SH-SY5Y (cell line): ENCODE measurements around the gene SLC2A4.

Experiments
- GATA2 ChIP-seq: IDR thresholded peaks from 2 replicates; pipeline ENCODE4 v1.6.1; 2011; ENCODE audit warnings: mild to moderate bottlenecking, low read depth, low read length
- GATA3 ChIP-seq: IDR thresholded peaks from 2 replicates; pipeline ENCODE4 v1.6.1; 2011; ENCODE audit warnings: low read depth, mild to moderate bottlenecking, low read length, moderate library complexity

The SLC2A4 gene

DNA sequence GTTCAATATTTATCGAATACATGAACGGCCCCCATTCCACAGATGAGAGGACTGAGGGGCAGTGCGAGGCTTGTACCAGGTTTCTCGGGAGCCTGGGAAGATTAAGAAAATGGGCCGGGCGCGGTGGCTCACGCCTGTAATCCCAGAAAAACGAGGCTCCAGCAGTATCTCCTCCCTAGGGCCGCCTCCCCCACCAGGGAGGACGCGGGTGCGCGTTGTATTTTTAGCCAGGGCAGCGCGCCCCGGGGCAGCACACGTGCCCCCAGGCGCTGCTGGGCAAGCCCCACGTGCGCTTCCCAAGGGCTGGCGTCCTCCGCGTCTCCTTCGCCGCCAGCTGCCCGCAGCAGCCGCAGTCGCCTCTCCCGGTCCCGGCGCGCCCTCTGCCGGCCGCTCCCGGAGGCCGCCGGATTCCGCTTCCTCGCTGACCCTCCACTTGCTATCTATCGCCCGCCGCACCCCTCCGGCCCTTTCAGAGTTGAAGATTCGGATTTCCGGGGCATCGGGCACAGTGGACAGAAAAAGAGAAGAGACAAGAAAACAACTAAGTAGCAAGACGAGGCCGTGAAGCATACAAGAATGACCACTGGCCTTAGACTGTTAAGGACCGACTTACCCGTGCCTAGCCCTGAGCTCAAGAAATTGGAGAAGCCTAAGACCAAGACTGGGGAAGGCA, 14.8 kb downstream of the SLC2A4 start:
- no peak for TF ChIP-seq GATA3

DNA sequence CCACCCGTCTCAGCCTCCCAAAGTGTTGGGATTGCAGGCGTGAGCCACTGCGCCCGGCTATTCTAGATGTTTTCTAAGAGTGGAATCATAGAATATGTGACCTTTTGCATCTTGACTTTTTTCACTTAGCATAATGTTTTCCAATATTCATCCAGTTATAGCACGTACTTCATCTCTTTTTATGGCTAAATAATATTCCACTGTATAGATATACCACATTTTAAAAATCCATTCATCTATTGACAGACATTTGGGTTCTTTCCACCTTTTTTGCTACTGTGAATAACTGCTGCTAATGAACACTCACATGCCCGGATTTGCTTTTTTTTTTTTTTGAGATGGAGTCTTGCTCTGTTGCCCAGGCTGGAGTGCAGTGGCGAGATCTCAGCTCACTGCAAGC, 22.7 kb downstream of the SLC2A4 start:
- TF ChIP-seq GATA2 (no peak), GATA3 (no peak)

DNA sequence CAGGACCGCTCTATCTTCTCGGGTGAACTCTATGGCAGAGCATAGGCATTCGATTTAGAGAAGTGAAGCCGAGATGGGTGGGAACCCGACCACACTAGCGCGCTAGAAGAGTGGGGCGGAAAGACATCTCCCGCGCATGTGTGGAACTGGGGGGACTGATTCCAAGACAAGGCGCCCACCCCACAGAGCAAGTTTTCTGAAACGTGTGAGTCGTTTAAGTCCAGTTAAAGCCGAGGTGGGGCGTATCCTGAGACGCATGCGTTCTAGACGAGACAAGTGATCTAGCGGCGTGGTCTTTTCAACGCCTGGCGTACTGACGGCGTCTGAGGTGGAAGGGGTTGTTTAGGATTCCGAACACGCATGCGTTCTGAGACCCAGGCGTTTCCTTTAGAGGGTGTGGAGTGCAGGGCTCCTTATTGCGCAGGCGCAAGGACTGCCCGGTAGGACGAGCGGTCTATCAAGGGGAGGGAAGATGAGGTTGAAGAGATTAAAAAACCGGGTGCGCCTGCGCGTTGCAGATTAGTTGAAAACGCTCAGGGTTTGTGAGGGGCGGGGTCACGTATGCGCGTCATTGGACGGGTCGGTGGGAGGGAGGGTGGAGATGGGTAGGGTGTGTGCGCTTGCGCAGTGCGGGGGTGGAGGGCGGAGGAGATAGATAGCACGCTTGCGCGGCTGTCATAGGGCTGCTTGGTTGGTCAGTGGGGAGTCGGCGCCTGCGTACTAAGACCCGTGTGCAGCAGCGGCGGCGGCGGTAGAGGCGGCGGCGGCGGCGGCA, 25.6 kb downstream of the SLC2A4 start, which contains the start of gene EIF5A:
Gene EIF5A, plus strand, starts transcription at position 718 of the 775 bp plus-strand sequence. CDS start 2,008 bp downstream, outside the sequence.
- TF ChIP-seq GATA3 (no peak), GATA2 (peak; percentile 74)

DNA sequence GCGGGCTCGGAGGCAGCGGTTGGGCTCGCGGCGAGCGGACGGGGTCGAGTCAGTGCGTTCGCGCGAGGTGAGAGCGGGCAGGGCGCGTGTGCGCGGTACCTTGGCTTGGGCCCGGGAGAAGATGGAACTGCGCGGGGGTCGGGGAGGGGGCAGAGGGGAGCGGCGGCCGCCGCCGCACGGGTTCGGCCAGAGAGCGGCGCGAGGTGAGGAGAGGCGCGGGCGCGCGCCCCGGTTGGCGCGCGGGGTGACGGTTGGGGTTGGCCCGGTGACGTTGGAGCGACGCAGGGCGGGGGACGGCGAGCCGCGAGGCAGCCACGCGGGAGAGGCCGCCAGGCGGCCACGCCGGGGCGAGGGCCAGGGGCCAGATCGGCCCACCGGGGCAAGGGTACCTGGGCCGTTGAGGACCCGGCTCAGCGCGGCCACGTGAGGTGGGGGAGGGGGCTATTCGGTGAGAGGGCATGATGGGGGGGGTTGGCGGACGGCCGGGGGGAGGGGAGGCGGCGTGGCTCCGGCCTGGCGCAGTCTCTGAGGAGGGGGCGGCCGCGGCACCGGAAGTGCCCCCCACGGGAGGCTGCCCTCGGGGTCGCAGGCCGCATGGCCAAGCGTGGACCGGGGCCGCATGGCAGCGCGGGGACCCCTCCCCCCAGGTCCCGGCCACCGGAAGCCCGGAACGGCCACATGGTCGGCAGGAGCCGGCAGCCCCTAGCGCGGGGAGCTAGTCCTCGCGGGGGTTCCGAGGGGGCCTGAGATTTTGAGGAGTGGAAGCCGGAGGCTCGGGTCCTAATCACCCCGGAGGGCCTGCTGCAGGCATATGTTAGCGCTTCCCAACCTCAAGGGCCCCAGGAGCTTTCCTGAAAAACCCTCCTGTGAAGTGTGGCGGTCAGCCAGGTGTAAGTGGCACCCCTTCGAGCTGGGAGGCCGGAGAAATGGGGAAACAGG, 26.4 kb downstream of the SLC2A4 start:
- no peak for TF ChIP-seq GATA3
- no peak for TF ChIP-seq GATA2

DNA sequence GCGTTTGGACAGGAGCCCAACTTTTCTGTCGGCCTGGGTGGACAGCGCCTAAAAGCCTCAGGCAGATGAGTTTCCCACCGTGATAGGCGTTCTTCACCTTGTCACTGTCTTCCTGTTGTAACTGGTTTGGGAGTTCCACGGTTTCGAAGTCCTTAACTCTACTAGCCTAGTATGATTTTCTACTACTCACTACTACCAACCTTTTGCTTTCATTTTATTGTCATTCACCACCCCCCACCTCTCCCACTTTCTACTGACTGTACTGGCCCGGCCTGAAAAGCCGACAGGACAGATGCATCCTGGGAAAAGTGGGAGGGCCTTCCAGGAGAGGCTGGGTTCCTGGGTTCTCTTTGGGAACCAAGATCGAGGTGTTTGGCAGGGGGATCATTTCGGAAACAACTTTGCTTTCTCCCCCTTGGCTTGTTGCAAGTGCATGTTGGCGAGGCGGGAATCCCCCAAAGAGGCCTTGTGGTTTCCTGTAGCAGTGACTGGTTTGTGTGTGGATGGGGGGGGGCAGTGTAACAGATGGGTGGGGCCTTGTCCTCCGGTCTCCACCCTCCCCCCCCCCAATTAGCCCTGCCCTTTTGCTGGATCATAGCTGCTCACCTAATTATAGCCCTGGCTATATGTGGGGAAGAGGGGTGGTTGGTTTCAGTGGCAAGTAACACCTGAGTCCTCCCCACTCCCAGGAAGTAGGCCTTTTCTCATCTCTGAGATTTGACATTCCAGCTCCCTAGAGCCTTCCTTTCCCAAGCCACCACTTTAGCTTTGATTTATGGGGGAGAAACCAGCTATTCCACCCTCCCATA, 27.3 kb downstream of the SLC2A4 start:
- TF ChIP-seq GATA3 (no peak), GATA2 (no peak)

DNA sequence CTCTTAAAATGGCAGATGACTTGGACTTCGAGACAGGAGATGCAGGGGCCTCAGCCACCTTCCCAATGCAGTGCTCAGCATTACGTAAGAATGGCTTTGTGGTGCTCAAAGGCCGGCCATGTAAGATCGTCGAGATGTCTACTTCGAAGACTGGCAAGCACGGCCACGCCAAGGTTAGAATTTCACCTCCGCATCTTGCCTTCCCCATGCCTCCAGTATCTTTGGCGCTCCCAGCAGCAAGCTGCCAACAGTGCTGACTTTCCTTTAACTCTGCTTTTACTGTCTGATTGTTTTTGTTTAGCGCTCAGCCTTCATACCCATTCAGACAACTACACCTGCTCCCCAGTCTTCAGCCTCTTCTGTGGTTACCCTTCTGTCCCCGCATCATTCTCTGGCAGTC, 28.1 kb downstream of the SLC2A4 start:
- no peak for TF ChIP-seq GATA3
- no peak for TF ChIP-seq GATA2

DNA sequence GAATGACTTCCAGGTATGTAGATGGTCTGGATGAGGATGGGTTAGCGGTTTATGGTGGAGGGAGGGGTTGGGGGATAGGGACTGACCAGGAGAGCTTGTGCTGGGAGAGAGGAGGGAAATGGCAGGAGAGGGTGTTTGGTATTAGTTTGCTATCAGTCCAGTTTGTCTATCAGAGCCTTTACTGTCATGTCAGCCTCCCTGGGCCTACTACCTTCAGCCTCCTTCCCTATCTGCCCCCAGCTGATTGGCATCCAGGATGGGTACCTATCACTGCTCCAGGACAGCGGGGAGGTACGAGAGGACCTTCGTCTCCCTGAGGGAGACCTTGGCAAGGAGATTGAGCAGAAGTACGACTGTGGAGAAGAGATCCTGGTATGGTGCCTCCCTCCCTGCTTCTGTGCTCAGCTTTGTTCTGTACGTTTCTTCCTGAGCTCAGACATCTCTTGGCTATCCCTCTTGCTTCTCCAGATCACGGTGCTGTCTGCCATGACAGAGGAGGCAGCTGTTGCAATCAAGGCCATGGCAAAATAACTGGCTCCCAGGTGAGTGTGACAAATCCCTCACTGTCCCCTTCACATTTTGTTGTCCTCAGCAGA, 29.7 kb downstream of the SLC2A4 start:
- TF ChIP-seq GATA2 (no peak), GATA3 (no peak)

DNA sequence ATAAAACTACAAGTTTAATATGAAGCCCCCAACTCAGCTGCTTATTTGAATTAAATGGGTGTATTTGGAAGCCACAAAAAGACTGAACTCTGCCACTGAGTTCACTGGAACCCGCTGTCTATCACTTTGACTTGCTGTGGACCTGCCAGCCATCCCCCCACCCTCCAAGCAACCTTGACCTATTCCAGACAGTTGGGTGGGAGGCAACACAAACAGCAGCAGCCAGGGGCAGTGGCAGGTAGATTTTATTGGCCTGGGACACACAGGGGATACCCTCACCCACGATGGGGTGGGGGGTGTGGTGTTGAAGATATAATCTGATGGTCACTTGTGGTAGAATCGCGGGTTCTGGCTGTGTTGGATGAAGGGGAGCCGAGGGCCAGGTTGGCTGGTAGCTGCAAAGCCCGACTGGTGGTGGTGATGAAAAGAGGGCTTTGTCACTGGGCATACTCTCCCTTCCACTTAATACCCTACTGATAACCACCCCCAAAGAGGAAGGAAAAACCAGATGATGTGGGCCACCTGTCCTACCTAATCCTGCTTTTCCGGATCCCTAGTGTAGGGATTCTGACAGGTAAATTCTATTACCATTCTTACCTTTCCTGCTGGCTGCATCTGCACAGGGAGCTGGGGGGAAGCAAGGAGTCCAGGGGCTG, 31.0 kb downstream of the SLC2A4 start:
- TF ChIP-seq GATA2: no peak
- TF ChIP-seq GATA3: no peak

DNA sequence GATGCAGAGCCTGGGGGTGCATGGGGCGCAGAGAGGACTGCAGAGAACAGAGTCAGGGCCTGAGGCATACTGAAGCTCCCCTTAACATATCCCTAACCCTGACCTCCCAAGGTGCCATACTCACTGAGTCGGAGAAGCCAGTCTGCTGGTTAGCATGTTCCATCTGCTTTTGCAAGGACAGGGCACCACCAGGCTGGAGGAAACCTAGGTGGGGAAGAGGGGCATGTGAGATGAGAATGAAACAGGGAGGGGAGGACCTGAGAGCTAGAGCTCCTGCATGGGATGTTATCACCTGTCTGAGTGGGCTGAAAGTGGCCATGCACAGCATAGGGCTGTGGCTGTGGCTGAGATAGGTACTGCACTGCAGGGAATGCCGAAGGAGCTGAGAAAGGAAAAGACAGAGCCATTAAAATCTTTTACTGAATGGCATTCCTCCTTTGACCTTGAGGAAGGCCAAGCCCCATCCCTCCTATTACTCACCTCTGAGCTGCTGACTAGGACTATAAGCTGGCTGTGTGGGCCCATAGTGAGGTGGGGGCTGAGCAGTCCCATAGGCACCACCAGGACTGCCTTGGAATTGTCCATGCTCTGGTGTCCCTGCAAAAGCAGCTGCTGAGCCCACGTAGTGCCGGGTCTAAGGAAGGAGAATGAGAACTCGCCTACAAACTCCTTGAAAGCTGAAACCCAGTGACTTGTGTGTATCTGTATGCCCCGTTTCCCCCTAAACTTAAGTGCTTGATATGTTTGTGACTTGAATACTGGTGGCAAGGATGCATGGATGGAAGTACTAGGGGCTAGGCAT, 31.8 kb downstream of the SLC2A4 start:
- no peak for TF ChIP-seq GATA3
- TF ChIP-seq GATA2: no peak

DNA sequence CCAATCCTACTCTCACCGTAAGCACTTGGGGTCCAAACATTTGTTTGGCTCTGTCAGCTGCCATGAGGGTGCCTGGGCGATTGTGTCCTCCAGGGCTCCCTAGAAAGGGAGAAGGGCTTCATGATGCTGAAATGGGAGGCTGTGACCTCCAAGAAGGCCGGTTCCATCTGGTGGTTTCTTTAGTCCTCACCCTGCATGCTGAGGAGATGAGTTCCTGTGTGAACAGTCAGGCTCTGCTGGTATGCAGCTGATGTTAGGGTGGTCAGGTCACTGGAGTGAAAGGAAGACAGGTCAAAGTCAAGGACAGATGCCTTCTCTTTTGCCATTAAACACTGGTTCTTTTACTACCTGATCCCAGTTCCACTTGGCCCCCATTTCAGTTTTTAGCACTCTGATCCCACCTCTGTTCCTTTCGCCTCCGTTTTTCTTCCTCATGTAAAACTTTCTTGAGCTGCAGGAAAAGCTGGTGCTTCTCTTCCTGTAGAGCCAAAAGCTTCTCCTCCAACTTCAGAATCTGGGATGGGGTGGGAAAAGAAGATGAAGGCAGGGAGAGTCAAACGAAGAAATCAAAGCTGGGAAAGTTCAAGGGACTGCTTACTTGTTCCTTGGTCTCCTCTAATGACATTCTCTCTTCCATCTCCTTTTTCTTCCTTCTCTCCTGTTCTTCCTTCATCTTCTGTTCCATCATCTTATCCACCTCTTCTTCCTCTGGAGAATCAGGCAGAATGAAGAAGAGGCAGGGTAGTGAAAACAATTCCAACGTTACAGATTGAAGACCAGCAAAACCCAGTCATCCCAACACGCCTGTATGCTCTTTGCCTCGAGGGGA, 32.6 kb downstream of the SLC2A4 start:
- no peak for TF ChIP-seq GATA3
- TF ChIP-seq GATA2: no peak

DNA sequence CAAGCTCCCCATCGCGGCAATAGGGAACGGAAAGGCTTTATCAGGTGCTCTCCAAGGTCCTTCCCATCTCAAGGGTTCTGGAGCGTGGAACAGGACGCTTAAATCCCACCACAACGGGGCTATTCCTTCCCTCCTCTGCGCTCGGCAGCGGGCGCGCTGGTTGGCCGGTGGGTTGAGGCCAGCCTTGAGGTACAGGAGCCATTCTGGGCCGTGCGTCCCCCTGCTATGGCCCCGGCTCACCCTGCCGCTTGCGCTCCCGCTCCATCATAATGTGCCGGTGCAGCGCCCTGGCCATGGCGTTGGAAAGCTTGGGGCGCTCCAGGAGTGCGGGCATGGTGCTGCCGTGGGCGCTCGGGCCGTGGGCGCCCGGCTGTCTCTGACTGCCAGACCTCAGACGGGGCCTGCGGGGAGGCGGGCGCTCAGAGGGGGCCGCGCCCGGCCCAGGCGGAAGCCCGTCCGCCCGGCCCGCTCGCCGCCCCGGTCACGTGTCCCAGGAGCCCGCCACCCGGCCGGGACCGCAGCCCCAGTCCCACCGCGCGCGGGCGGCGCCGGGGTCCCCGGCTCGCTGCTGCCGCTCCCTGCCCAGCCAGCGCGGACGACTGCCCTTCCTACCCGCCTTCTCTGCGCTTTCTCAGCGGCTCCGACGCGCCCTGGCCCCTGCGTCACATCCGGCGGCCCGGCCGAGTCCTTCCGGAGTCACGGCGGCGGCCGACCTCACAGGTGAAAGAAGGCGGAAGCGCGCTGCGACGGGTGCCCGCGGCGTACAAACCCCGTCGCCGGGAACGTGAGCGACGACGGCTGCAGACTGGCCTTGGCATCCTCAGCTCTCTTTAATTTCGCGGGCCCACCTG, 33.4 kb downstream of the SLC2A4 start, which contains the start of gene GPS2:
Gene GPS2, minus strand, starts transcription at position 642 of the 851 bp plus-strand sequence. Its CDS starts 308 bp downstream, at position 334.
- TF ChIP-seq GATA3 (no peak), GATA2 (no peak)
